ENCODE results near the gene HSBP1L1. TPM values are rescaled to one million over a fixed set of nuclear protein-coding genes. Genes with fewer than 3 reads are reported as not detected.

The HSBP1L1 gene
- total and polyA plus RNA-seq, 2 experiments from 2014 or later, result 1.8 to 3.7 TPM

DNA sequence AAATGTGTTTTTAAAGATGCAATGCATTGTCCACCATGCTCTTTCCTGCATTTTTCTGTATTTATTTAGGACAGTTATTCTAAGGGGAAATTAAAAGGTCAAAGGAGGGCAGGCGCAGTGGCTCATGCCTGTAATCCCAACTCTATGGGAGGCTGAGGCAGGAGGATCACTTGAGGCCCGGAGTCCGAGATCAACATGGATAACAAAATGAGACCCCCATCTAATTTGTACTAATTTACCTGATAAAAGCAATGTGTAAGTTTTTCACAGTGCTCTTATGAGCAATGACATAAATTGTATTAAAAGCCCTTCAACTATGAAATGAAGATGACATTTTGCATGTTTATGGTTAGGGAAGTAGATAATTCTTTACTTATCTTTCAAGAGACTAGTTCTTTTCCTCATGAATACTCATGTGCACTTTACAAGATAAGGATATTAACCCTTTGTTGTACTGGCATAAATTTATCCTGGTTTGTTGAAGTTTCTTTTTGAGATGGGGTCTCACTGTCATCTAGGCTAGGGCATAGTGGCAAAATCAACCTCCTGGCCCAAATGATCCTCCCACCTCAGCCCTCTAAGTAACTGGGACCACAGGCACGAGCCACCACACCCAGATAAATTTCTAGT is 9.7 kb downstream of the HSBP1L1 start:
- Histone ChIP-seq H3K4me1 (ENCODE audit: insufficient read depth) (no peaks in the 10 kb centered on the region), H3K27me3 (ENCODE audit: insufficient read depth) (no peaks in the 10 kb centered on the region), H3K4me2 (no peak overlapping the region), H4K20me1 (replicated peaks; ENCODE audit: insufficient read depth) (peaks cover 24% of the 10 kb centered on the region), H3K27ac (ENCODE audit: low read depth) (no peak overlapping the region), H3K36me3 (ENCODE audit: insufficient read depth) (peaks cover 14% of the 10 kb centered on the region; the same call in 1 of the 2 replicates), H3K9me2 (ENCODE audit: insufficient read depth) (no peaks in the 10 kb centered on the region), H3K79me2 (replicated peaks; ENCODE audit: insufficient read depth) (peaks cover 60% of the 10 kb centered on the region), H2AFZ (no peak overlapping the region), H3F3A (replicated peaks; ENCODE audit: low read depth) (no peaks in the 10 kb centered on the region), H3K4me3 (no peak overlapping the region)
- DNase-seq (ENCODE audit: low spot score) (no peak), ATAC-seq (no peak)
- peaks cover 2% of the 10 kb centered on the region for H3K27me3 Mint-ChIP-seq (ENCODE audit: insufficient read depth, low read depth, poor library complexity)
- H3K27ac Mint-ChIP-seq, result no peak overlapping the region
- peaks cover 57% of the 10 kb centered on the region for H3K36me3 Mint-ChIP-seq (ENCODE audit: low read depth)
- no peak for TF ChIP-seq EZH2phosphoT487 (IDR thresholded peaks at IDR 0.05; ENCODE audit: unreplicated experiment)
- TF ChIP-seq, protein P1, sequence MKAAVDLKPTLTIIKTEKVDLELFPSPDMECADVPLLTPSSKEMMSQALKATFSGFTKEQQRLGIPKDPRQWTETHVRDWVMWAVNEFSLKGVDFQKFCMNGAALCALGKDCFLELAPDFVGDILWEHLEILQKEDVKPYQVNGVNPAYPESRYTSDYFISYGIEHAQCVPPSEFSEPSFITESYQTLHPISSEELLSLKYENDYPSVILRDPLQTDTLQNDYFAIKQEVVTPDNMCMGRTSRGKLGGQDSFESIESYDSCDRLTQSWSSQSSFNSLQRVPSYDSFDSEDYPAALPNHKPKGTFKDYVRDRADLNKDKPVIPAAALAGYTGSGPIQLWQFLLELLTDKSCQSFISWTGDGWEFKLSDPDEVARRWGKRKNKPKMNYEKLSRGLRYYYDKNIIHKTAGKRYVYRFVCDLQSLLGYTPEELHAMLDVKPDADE (IDR thresholded peaks at IDR 0.05), result no peak
- TF ChIP-seq JUNB (IDR thresholded peaks at IDR 0.05; ENCODE audit: unreplicated experiment), result no peak
- no peak for TF ChIP-seq ZNF114 (CRISPR knock-in tag; IDR thresholded peaks at IDR 0.05)
- TF ChIP-seq NANOG (IDR thresholded peaks at IDR 0.05; ENCODE audit: borderline replicate concordance), result no peak
- TF ChIP-seq, protein P2, sequence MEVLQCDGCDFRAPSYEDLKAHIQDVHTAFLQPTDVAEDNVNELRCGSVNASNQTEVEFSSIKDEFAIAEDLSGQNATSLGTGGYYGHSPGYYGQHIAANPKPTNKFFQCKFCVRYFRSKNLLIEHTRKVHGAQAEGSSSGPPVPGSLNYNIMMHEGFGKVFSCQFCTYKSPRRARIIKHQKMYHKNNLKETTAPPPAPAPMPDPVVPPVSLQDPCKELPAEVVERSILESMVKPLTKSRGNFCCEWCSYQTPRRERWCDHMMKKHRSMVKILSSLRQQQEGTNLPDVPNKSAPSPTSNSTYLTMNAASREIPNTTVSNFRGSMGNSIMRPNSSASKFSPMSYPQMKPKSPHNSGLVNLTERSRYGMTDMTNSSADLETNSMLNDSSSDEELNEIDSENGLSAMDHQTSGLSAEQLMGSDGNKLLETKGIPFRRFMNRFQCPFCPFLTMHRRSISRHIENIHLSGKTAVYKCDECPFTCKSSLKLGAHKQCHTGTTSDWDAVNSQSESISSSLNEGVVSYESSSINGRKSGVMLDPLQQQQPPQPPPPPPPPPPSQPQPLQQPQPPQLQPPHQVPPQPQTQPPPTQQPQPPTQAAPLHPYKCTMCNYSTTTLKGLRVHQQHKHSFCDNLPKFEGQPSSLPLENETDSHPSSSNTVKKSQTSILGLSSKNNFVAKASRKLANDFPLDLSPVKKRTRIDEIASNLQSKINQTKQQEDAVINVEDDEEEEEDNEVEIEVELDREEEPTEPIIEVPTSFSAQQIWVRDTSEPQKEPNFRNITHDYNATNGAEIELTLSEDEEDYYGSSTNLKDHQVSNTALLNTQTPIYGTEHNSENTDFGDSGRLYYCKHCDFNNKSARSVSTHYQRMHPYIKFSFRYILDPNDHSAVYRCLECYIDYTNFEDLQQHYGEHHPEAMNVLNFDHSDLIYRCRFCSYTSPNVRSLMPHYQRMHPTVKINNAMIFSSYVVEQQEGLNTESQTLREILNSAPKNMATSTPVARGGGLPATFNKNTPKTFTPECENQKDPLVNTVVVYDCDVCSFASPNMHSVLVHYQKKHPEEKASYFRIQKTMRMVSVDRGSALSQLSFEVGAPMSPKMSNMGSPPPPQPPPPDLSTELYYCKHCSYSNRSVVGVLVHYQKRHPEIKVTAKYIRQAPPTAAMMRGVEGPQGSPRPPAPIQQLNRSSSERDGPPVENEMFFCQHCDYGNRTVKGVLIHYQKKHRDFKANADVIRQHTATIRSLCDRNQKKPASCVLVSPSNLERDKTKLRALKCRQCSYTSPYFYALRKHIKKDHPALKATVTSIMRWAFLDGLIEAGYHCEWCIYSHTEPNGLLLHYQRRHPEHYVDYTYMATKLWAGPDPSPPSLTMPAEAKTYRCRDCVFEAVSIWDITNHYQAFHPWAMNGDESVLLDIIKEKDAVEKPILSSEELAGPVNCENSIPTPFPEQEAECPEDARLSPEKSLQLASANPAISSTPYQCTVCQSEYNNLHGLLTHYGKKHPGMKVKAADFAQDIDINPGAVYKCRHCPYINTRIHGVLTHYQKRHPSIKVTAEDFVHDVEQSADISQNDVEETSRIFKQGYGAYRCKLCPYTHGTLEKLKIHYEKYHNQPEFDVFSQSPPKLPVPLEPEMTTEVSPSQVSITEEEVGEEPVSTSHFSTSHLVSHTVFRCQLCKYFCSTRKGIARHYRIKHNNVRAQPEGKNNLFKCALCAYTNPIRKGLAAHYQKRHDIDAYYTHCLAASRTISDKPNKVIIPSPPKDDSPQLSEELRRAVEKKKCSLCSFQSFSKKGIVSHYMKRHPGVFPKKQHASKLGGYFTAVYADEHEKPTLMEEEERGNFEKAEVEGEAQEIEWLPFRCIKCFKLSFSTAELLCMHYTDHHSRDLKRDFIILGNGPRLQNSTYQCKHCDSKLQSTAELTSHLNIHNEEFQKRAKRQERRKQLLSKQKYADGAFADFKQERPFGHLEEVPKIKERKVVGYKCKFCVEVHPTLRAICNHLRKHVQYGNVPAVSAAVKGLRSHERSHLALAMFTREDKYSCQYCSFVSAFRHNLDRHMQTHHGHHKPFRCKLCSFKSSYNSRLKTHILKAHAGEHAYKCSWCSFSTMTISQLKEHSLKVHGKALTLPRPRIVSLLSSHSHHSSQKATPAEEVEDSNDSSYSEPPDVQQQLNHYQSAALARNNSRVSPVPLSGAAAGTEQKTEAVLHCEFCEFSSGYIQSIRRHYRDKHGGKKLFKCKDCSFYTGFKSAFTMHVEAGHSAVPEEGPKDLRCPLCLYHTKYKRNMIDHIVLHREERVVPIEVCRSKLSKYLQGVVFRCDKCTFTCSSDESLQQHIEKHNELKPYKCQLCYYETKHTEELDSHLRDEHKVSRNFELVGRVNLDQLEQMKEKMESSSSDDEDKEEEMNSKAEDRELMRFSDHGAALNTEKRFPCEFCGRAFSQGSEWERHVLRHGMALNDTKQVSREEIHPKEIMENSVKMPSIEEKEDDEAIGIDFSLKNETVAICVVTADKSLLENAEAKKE (CRISPR knock-in tag; IDR thresholded peaks at IDR 0.05), result no peak
- no peak for TF ChIP-seq EZH2 (IDR thresholded peaks at IDR 0.05; ENCODE audit: low read depth, unreplicated experiment)
- TF ChIP-seq ZNF331 (CRISPR knock-in tag; IDR thresholded peaks at IDR 0.05; ENCODE audit: low read depth), result no peak
- TF ChIP-seq CREB1 (CRISPR knock-in tag; IDR thresholded peaks at IDR 0.05; ENCODE audit: low read depth), result no peak
- TF ChIP-seq STAT1 (IDR thresholded peaks at IDR 0.05; ENCODE audit: unreplicated experiment), result no peak
- TF ChIP-seq, protein P3, sequence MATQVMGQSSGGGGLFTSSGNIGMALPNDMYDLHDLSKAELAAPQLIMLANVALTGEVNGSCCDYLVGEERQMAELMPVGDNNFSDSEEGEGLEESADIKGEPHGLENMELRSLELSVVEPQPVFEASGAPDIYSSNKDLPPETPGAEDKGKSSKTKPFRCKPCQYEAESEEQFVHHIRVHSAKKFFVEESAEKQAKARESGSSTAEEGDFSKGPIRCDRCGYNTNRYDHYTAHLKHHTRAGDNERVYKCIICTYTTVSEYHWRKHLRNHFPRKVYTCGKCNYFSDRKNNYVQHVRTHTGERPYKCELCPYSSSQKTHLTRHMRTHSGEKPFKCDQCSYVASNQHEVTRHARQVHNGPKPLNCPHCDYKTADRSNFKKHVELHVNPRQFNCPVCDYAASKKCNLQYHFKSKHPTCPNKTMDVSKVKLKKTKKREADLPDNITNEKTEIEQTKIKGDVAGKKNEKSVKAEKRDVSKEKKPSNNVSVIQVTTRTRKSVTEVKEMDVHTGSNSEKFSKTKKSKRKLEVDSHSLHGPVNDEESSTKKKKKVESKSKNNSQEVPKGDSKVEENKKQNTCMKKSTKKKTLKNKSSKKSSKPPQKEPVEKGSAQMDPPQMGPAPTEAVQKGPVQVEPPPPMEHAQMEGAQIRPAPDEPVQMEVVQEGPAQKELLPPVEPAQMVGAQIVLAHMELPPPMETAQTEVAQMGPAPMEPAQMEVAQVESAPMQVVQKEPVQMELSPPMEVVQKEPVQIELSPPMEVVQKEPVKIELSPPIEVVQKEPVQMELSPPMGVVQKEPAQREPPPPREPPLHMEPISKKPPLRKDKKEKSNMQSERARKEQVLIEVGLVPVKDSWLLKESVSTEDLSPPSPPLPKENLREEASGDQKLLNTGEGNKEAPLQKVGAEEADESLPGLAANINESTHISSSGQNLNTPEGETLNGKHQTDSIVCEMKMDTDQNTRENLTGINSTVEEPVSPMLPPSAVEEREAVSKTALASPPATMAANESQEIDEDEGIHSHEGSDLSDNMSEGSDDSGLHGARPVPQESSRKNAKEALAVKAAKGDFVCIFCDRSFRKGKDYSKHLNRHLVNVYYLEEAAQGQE (IDR thresholded peaks at IDR 0.05; ENCODE audit: unreplicated experiment), result no peak
- H3K4me1 Mint-ChIP-seq, result no peaks in the 10 kb centered on the region
- H3K9me3 Mint-ChIP-seq, result no peaks in the 10 kb centered on the region
- H3K4me3 Mint-ChIP-seq, result no peak overlapping the region

Data from GM23338 (cell line).